ENCODE results near the gene YPEL5. TPM values are rescaled to one million over a fixed set of nuclear protein-coding genes. Genes with fewer than 3 reads are reported as not detected.

Gene YPEL5
- total and polyA plus RNA-seq, 2 experiments from 2014 or later, result 94.4 to 98.3 TPM

- H3K4me3 ChIP-seq, result no peak overlapping the region
- no peaks in the 10 kb centered on the region for H3K9me2 ChIP-seq (replicated peaks; ENCODE audit: insufficient read depth)
- H3K27me3 ChIP-seq, result no peaks in the 10 kb centered on the region
- H3K9me3 ChIP-seq (ENCODE audit: low read depth), result no peaks in the 10 kb centered on the region
- WGBS (ENCODE audit: low lambda C conversion rate, missing lambda C conversion rate), result 83% methylated on average over 7 of the region's 7 CpGs
- H3K36me3 ChIP-seq (replicated peaks; ENCODE audit: insufficient read depth, low read depth), result no peaks in the 10 kb centered on the region
- no peaks in the 10 kb centered on the region for H3K79me2 ChIP-seq
- no peak for DNase-seq (ENCODE audit: low spot score)
- H3K4me1 ChIP-seq (ENCODE audit: insufficient read depth), result peaks cover 3% of the 10 kb centered on the region
- no peaks in the 10 kb centered on the region for H4K20me1 ChIP-seq (ENCODE audit: insufficient read depth, poor library complexity, severe bottlenecking)
- H3K27ac ChIP-seq, result no peak overlapping the region
- H3K4me2 ChIP-seq, result no peak overlapping the region
- TF ChIP-seq, protein P1, sequence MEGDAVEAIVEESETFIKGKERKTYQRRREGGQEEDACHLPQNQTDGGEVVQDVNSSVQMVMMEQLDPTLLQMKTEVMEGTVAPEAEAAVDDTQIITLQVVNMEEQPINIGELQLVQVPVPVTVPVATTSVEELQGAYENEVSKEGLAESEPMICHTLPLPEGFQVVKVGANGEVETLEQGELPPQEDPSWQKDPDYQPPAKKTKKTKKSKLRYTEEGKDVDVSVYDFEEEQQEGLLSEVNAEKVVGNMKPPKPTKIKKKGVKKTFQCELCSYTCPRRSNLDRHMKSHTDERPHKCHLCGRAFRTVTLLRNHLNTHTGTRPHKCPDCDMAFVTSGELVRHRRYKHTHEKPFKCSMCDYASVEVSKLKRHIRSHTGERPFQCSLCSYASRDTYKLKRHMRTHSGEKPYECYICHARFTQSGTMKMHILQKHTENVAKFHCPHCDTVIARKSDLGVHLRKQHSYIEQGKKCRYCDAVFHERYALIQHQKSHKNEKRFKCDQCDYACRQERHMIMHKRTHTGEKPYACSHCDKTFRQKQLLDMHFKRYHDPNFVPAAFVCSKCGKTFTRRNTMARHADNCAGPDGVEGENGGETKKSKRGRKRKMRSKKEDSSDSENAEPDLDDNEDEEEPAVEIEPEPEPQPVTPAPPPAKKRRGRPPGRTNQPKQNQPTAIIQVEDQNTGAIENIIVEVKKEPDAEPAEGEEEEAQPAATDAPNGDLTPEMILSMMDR (IDR thresholded peaks at IDR 0.05; ENCODE audit: poor library complexity), result no peak
- no peak for TF ChIP-seq EZH2phosphoT487 (IDR thresholded peaks at IDR 0.05; ENCODE audit: low read depth, severe bottlenecking, unreplicated experiment)
- no peak overlapping the region for H2AFZ ChIP-seq
Measured at GRCh38 chr2:30181176-30181575, 34.4 kb downstream of the YPEL5 start.

DNA sequence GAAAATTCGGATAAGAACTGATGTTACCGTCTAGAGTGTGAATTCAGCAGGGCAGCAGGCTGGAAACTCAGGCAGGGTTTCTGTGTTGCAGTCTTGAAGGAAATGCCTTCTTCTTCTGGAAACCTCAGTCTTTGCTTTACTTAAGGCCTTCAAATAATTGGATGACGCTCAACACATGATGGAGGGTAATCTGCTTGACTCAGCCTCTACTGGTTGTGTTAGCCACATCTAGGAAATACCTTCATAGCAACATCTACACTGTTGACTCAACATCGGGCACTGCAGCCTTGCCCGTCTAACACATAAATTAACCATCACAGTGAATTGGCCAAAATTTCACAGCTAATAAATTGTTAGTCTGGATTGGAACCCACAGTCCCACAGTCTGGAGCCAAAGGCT is 37.2 kb downstream of the YPEL5 start:
- Histone ChIP-seq H3K9me3 (ENCODE audit: low read depth) (no peaks in the 10 kb centered on the region), H3K27ac (no peak overlapping the region), H2AFZ (no peak overlapping the region), H3K27me3 (no peaks in the 10 kb centered on the region), H3K4me1 (ENCODE audit: insufficient read depth) (peaks cover 3% of the 10 kb centered on the region), H3K79me2 (no peaks in the 10 kb centered on the region), H3K4me2 (no peak overlapping the region), H3K9me2 (replicated peaks; ENCODE audit: insufficient read depth) (no peaks in the 10 kb centered on the region), H4K20me1 (ENCODE audit: insufficient read depth, poor library complexity, severe bottlenecking) (no peaks in the 10 kb centered on the region), H3K4me3 (no peak overlapping the region), H3K36me3 (replicated peaks; ENCODE audit: insufficient read depth, low read depth) (no peaks in the 10 kb centered on the region)
- WGBS (ENCODE audit: low lambda C conversion rate, missing lambda C conversion rate), result 96% methylated on average over 5 of the region's 5 CpGs
- DNase-seq (ENCODE audit: low spot score), result no peak
- TF ChIP-seq, protein P1 (IDR thresholded peaks at IDR 0.05; ENCODE audit: poor library complexity), result no peak
- TF ChIP-seq EZH2phosphoT487 (IDR thresholded peaks at IDR 0.05; ENCODE audit: low read depth, severe bottlenecking, unreplicated experiment), result no peak
- TF ChIP-seq EZH2 (IDR thresholded peaks at IDR 0.05; ENCODE audit: borderline replicate concordance), result no peak

DNA sequence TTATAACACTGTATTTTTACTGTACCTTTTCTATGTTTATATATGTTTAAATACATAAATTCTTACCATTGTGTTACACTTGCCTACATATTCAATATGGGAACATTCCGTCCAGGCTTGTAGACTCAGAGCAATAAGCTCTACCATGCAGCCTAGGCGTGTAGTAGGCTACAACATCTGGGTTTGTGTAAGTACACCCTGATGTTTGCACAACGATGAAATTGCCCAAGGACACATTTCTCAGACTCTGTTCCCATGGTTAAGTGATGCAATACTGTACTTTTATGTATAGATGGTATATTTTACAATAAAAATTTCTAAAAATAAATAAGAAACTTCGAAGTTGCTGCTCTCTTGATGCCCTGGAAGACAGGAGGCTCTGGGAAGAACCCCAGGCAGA is 38.4 kb downstream of the YPEL5 start:
- no peak for TF ChIP-seq EZH2 (IDR thresholded peaks at IDR 0.05; ENCODE audit: borderline replicate concordance)
- TF ChIP-seq EZH2phosphoT487 (IDR thresholded peaks at IDR 0.05; ENCODE audit: low read depth, severe bottlenecking, unreplicated experiment), result no peak
- TF ChIP-seq, protein P1 (IDR thresholded peaks at IDR 0.05; ENCODE audit: poor library complexity), result no peak
- H3K4me3 ChIP-seq, result no peak overlapping the region
- H3K9me2 ChIP-seq (replicated peaks; ENCODE audit: insufficient read depth), result no peaks in the 10 kb centered on the region
- no peaks in the 10 kb centered on the region for H3K79me2 ChIP-seq
- H3K4me2 ChIP-seq, result no peak overlapping the region
- no peaks in the 10 kb centered on the region for H4K20me1 ChIP-seq (ENCODE audit: insufficient read depth, poor library complexity, severe bottlenecking)
- WGBS (ENCODE audit: low lambda C conversion rate, missing lambda C conversion rate), result 67% methylated on average over 4 of the region's 4 CpGs
- H3K27ac ChIP-seq, result peak overlapping the region; percentile 59
- H3K36me3 ChIP-seq (replicated peaks; ENCODE audit: insufficient read depth, low read depth), result no peaks in the 10 kb centered on the region
- H3K4me1 ChIP-seq (ENCODE audit: insufficient read depth), result peaks cover 3% of the 10 kb centered on the region
- no peaks in the 10 kb centered on the region for H3K27me3 ChIP-seq
- no peaks in the 10 kb centered on the region for H3K9me3 ChIP-seq (ENCODE audit: low read depth)
- peak; percentile 45 for DNase-seq (ENCODE audit: low spot score)
- no peak overlapping the region for H2AFZ ChIP-seq

- Histone ChIP-seq H3K36me3 (replicated peaks; ENCODE audit: insufficient read depth, low read depth) (no peaks in the 10 kb centered on the region), H3K9me2 (replicated peaks; ENCODE audit: insufficient read depth) (no peaks in the 10 kb centered on the region), H2AFZ (no peak overlapping the region), H3K4me2 (no peak overlapping the region), H3K27ac (no peak overlapping the region), H3K27me3 (no peaks in the 10 kb centered on the region), H3K79me2 (no peaks in the 10 kb centered on the region), H4K20me1 (ENCODE audit: insufficient read depth, poor library complexity, severe bottlenecking) (no peaks in the 10 kb centered on the region), H3K9me3 (ENCODE audit: low read depth) (no peaks in the 10 kb centered on the region), H3K4me1 (ENCODE audit: insufficient read depth) (peaks cover 14% of the 10 kb centered on the region), H3K4me3 (no peak overlapping the region)
- no peak for DNase-seq (ENCODE audit: low spot score)
- TF ChIP-seq EZH2phosphoT487 (IDR thresholded peaks at IDR 0.05; ENCODE audit: low read depth, severe bottlenecking, unreplicated experiment) (no peak), EZH2 (IDR thresholded peaks at IDR 0.05; ENCODE audit: borderline replicate concordance) (no peak)
- TF ChIP-seq, protein P1 (IDR thresholded peaks at IDR 0.05; ENCODE audit: poor library complexity), result no peak
- WGBS (ENCODE audit: low lambda C conversion rate, missing lambda C conversion rate), result 88% methylated on average over 2 of the region's 2 CpGs
Measured at GRCh38 chr2:30188292-30188691, 41.5 kb downstream of the YPEL5 start.

Data from hepatocyte (in vitro differentiated cells).